Mesendoderm (in vitro differentiated cells): Measurements from ENCODE around the gene SLC12A1.

Experiments used
- DNase-seq: peaks from one replicate; pipeline ENCODE4 v3.0.0; 2013
- H2AK5ac ChIP-seq: 2 replicates; pipeline ENCODE4 v1.6.1; 2013; ENCODE audit warnings: low read length, inconsistent platforms
- H2BK120ac ChIP-seq: 2 replicates; pipeline ENCODE4 v1.6.1; 2013; ENCODE audit warnings: low read depth, mild to moderate bottlenecking, low read length, moderate library complexity, mixed read lengths
- H2BK15ac ChIP-seq: replicated peaks from 2 replicates; pipeline ENCODE4 v1.6.1; 2013; ENCODE audit warnings: low read depth, mild to moderate bottlenecking, moderate library complexity
- H2BK5ac ChIP-seq: 2 replicates; pipeline ENCODE4 v1.6.1; 2013; ENCODE audit warnings: low read length, inconsistent platforms
- H3K18ac ChIP-seq: 2 replicates; pipeline ENCODE4 v1.6.1; 2013; ENCODE audit warnings: mild to moderate bottlenecking, low read length, mixed read lengths
- H3K23ac ChIP-seq: one replicate; pipeline ENCODE4 v1.6.1; 2013; ENCODE audit warnings: low read length
- H3K27ac ChIP-seq: 2 replicates; pipeline ENCODE4 v1.5.1; 2013; ENCODE audit warnings: low read depth, mild to moderate bottlenecking, inconsistent platforms, low read length, moderate library complexity
- H3K27me3 ChIP-seq: 2 replicates; pipeline ENCODE4 v1.6.1; 2013; ENCODE audit warnings: low read length, control low read depth, mild to moderate bottlenecking, inconsistent platforms; ENCODE audit not compliant: insufficient read depth, poor library complexity
- H3K36me3 ChIP-seq: 2 replicates; pipeline ENCODE4 v1.6.1; 2013; ENCODE audit warnings: low read length, inconsistent platforms; ENCODE audit not compliant: control insufficient read depth, insufficient read depth
- H3K4ac ChIP-seq: one replicate; pipeline ENCODE4 v1.6.1; 2013; ENCODE audit warnings: low read depth, mild to moderate bottlenecking, low read length, moderate library complexity
- H3K4me1 ChIP-seq: 2 replicates; pipeline ENCODE4 v1.6.1; 2013; ENCODE audit warnings: low read depth, low read length, inconsistent platforms; ENCODE audit not compliant: control insufficient read depth
- H3K4me2 ChIP-seq: 2 replicates; pipeline ENCODE4 v1.6.1; 2013; ENCODE audit warnings: low read length
- H3K4me3 ChIP-seq: 2 replicates; pipeline ENCODE4 v1.5.1; 2013; ENCODE audit warnings: mild to moderate bottlenecking, low read length
- H3K56ac ChIP-seq: one replicate; pipeline ENCODE4 v1.6.1; 2013; ENCODE audit warnings: low read length
- H3K79me1 ChIP-seq: 2 replicates; pipeline ENCODE4 v1.6.1; 2013; ENCODE audit warnings: low read length, inconsistent platforms
- H3K79me2 ChIP-seq: 2 replicates; pipeline ENCODE4 v1.6.1; 2013; ENCODE audit warnings: mild to moderate bottlenecking, low read length; ENCODE audit not compliant: control insufficient read depth, insufficient read depth
- H3K9ac ChIP-seq: 2 replicates; pipeline ENCODE4 v1.6.1; 2013; ENCODE audit warnings: low read length, inconsistent platforms
- H4K5ac ChIP-seq: one replicate; pipeline ENCODE4 v1.6.1; 2013; ENCODE audit warnings: low read length
- H4K8ac ChIP-seq: one replicate; pipeline ENCODE4 v1.6.1; 2013; ENCODE audit warnings: low read depth, mild to moderate bottlenecking, control low read depth, low read length, moderate library complexity
- WGBS: extraction: QIAGEN DNeasy Blood & Tissue Kit; methylation state at CpG from one replicate; pipeline ENCODE4 v1.1.7; 2013; ENCODE audit warnings: low lambda C conversion rate, missing lambda C conversion rate; ENCODE audit not compliant: insufficient coverage; ENCODE audit errors: extremely low coverage; 5-methylcytosine and 5-hydroxymethylcytosine counted together

SLC12A1 gene

DNA sequence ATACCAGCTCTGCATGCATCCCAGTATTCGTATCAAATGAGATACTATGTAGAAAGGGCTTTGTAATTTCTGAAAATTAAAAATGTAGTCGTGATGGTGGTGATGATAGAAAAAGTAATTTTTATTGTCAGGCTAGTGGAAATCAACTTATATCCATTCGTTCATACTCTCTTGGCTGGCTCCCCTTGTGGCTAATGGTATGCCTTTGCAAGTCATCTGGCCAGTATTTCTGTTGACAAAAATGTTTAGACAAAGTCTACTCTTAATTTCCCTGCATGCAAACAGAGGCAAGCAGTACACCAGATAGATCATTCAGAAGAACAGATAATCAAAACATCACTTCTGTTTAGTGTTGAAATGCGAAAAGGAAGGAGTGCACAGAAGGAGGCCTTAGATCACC, 75.6 kb downstream of the SLC12A1 start:
- Histone ChIP-seq H3K27me3 (no peaks in the 10 kb centered on the region), H3K27ac (no peak overlapping the region), H3K9ac (no peak overlapping the region), H3K36me3 (no peaks in the 10 kb centered on the region), H3K56ac (no peak overlapping the region), H3K4me2 (no peak overlapping the region), H3K23ac (no peak overlapping the region), H3K4me1 (no peaks in the 10 kb centered on the region), H4K8ac (no peak overlapping the region), H3K4ac (no peak overlapping the region), H2BK5ac (no peak overlapping the region), H4K5ac (no peak overlapping the region), H2BK15ac (no peak overlapping the region), H2AK5ac (no peak overlapping the region), H3K4me3 (no peak overlapping the region), H3K18ac (no peak overlapping the region), H3K79me1 (no peaks in the 10 kb centered on the region), H2BK120ac (no peak overlapping the region), H3K79me2 (no peaks in the 10 kb centered on the region)
- 100% methylated on average over 1 of the region's 4 CpGs for WGBS
- DNase-seq, result no peak

GRCh38 chr15:48282216-48282615, 76.1 kb downstream of the SLC12A1 start:
- H3K9ac ChIP-seq, result no peak overlapping the region
- H3K27ac ChIP-seq, result no peak overlapping the region
- no peaks in the 10 kb centered on the region for H3K79me2 ChIP-seq
- no peaks in the 10 kb centered on the region for H3K36me3 ChIP-seq
- no peaks in the 10 kb centered on the region for H3K79me1 ChIP-seq
- H2BK5ac ChIP-seq, result no peak overlapping the region
- H3K4me3 ChIP-seq, result no peak overlapping the region
- H3K23ac ChIP-seq, result no peak overlapping the region
- no peak overlapping the region for H2BK15ac ChIP-seq
- no peak overlapping the region for H3K56ac ChIP-seq
- H3K27me3 ChIP-seq, result no peaks in the 10 kb centered on the region
- no peak for DNase-seq
- H4K8ac ChIP-seq, result no peak overlapping the region
- peak overlapping the region; percentile 85 for H2BK120ac ChIP-seq
- no peak overlapping the region for H4K5ac ChIP-seq
- H2AK5ac ChIP-seq, result no peak overlapping the region
- H3K4ac ChIP-seq, result no peak overlapping the region
- WGBS, result no CpG with 5 or more reads among the region's 4 CpGs
- H3K4me1 ChIP-seq, result no peaks in the 10 kb centered on the region
- no peak overlapping the region for H3K4me2 ChIP-seq
- H3K18ac ChIP-seq, result peak overlapping the region; percentile 51

GRCh38 chr15:48283396-48284145, 77.5 kb downstream of the SLC12A1 start:
- Histone ChIP-seq H3K4me2 (no peak overlapping the region), H2BK5ac (no peak overlapping the region), H3K23ac (no peak overlapping the region), H2BK120ac (no peak overlapping the region), H3K56ac (no peak overlapping the region), H3K27me3 (no peaks in the 10 kb centered on the region), H2BK15ac (no peak overlapping the region), H3K36me3 (no peaks in the 10 kb centered on the region), H3K18ac (peak overlapping the region; percentile 7), H3K79me2 (no peaks in the 10 kb centered on the region), H4K5ac (no peak overlapping the region), H3K4ac (no peak overlapping the region), H3K79me1 (no peaks in the 10 kb centered on the region), H2AK5ac (no peak overlapping the region), H3K27ac (no peak overlapping the region), H3K9ac (no peak overlapping the region), H3K4me1 (peaks cover under 1% of the 10 kb centered on the region), H4K8ac (no peak overlapping the region), H3K4me3 (no peak overlapping the region)
- WGBS, result no CpG with 5 or more reads among the region's 6 CpGs
- no peak for DNase-seq

- peak overlapping the region; percentile 27 for H2BK15ac ChIP-seq
- peak overlapping the region; percentile 70 for H3K4ac ChIP-seq
- H3K56ac ChIP-seq, result no peak overlapping the region
- no peak overlapping the region for H2AK5ac ChIP-seq
- H3K36me3 ChIP-seq, result no peaks in the 10 kb centered on the region
- H3K27me3 ChIP-seq, result no peaks in the 10 kb centered on the region
- H3K4me3 ChIP-seq, result no peak overlapping the region
- H2BK5ac ChIP-seq, result no peak overlapping the region
- peak overlapping the region; percentile 80 for H3K18ac ChIP-seq
- no peak overlapping the region for H3K27ac ChIP-seq
- H3K79me2 ChIP-seq, result no peaks in the 10 kb centered on the region
- WGBS, result no CpG with 5 or more reads among the region's 14 CpGs
- H3K9ac ChIP-seq, result no peak overlapping the region
- H4K8ac ChIP-seq, result no peak overlapping the region
- H3K79me1 ChIP-seq, result no peaks in the 10 kb centered on the region
- no peak overlapping the region for H3K23ac ChIP-seq
- no peak overlapping the region for H4K5ac ChIP-seq
- H3K4me1 ChIP-seq, result peaks cover 4% of the 10 kb centered on the region
- no peak overlapping the region for H2BK120ac ChIP-seq
- H3K4me2 ChIP-seq, result no peak overlapping the region
- peak; percentile 85 for DNase-seq
These were observed 79.5 kb downstream of the SLC12A1 start for GRCh38 chr15:48285329-48286214.

- no peak overlapping the region for H4K8ac ChIP-seq
- H2BK15ac ChIP-seq, result no peak overlapping the region
- no peak overlapping the region for H4K5ac ChIP-seq
- no peaks in the 10 kb centered on the region for H3K79me2 ChIP-seq
- no peaks in the 10 kb centered on the region for H3K79me1 ChIP-seq
- no peak overlapping the region for H3K18ac ChIP-seq
- H3K4ac ChIP-seq, result peak overlapping the region; percentile 16
- no peak overlapping the region for H3K56ac ChIP-seq
- DNase-seq, result no peak
- no peaks in the 10 kb centered on the region for H3K36me3 ChIP-seq
- no peak overlapping the region for H3K4me2 ChIP-seq
- WGBS, result 100% methylated on average over 1 of the region's 2 CpGs
- H3K27ac ChIP-seq, result no peak overlapping the region
- no peak overlapping the region for H2BK5ac ChIP-seq
- H3K4me3 ChIP-seq, result no peak overlapping the region
- no peak overlapping the region for H3K23ac ChIP-seq
- peaks cover 4% of the 10 kb centered on the region for H3K4me1 ChIP-seq
- no peak overlapping the region for H2AK5ac ChIP-seq
- H2BK120ac ChIP-seq, result no peak overlapping the region
- no peak overlapping the region for H3K9ac ChIP-seq
- H3K27me3 ChIP-seq, result no peaks in the 10 kb centered on the region
These were observed 83.5 kb downstream of the SLC12A1 start for GRCh38 chr15:48289628-48290027.
